ENCODE measurements around the gene PRR3. TPM values are rescaled to one million over a fixed set of nuclear protein-coding genes. Genes with fewer than 3 reads are reported as not detected.

Gene PRR3
- total and polyA plus RNA-seq, 2 of the 13 experiments (the other 11 are each of a cell fraction or from before 2014, with no cell fraction given): 14.6 to 21.2 TPM

DNA sequence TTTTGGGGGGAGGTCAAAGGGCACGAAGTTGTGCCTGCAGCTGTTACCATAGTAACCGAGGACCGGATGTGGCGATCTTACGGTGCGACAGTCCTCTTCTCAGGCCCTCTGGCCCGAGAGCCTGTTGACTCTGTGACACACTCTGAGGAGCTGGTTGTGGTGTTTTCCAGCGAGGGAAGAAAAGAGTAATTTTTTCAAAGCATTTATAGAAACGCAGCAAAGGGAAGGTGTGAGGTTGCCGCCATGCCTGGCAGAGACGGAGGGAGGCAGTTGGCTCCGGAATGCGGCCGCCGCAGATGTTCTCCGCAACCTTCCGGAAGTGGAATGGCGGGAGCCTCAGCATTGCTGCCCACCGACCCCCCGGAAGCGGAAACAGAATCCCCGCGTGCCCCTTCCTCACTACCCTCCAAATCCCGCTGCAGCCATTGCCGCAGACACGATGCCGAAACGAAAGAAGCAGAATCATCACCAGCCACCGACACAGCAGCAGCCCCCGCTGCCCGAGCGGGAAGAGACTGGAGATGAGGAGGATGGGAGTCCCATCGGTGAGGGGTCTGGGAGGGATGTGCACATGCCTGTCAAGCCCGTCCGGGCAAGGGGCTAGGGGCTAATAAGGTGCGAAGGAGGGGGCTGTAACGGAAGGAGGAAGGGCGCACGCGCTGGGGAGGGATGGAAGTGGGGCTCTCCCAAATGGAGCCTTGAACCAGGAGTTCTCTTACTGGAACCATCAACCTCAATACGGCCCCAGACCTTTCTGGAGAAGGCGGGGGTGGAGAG lies at the start of gene PRR3 (continued):
- TF ChIP-seq, protein P1, sequence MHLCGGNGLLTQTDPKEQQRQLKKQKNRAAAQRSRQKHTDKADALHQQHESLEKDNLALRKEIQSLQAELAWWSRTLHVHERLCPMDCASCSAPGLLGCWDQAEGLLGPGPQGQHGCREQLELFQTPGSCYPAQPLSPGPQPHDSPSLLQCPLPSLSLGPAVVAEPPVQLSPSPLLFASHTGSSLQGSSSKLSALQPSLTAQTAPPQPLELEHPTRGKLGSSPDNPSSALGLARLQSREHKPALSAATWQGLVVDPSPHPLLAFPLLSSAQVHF (CRISPR knock-in tag; IDR thresholded peaks at IDR 0.05): peak; percentile 91; the same call in 1 of the 2 replicates
- TF ChIP-seq ZNF772 (CRISPR knock-in tag; IDR thresholded peaks at IDR 0.05): peak; percentile 92; the same call in 1 of the 2 replicates
- TF ChIP-seq, protein P2, sequence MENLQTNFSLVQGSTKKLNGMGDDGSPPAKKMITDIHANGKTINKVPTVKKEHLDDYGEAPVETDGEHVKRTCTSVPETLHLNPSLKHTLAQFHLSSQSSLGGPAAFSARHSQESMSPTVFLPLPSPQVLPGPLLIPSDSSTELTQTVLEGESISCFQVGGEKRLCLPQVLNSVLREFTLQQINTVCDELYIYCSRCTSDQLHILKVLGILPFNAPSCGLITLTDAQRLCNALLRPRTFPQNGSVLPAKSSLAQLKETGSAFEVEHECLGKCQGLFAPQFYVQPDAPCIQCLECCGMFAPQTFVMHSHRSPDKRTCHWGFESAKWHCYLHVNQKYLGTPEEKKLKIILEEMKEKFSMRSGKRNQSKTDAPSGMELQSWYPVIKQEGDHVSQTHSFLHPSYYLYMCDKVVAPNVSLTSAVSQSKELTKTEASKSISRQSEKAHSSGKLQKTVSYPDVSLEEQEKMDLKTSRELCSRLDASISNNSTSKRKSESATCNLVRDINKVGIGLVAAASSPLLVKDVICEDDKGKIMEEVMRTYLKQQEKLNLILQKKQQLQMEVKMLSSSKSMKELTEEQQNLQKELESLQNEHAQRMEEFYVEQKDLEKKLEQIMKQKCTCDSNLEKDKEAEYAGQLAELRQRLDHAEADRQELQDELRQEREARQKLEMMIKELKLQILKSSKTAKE (CRISPR knock-in tag; IDR thresholded peaks at IDR 0.05; ENCODE audit: borderline replicate concordance): peak; percentile 78
- TF ChIP-seq, protein P3, sequence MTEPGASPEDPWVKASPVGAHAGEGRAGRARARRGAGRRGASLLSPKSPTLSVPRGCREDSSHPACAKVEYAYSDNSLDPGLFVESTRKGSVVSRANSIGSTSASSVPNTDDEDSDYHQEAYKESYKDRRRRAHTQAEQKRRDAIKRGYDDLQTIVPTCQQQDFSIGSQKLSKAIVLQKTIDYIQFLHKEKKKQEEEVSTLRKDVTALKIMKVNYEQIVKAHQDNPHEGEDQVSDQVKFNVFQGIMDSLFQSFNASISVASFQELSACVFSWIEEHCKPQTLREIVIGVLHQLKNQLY (CRISPR knock-in tag; IDR thresholded peaks at IDR 0.05): 0 out of 2 replicates have a peak, but pooled peaks have one; percentile 6
- TF ChIP-seq, protein P4, sequence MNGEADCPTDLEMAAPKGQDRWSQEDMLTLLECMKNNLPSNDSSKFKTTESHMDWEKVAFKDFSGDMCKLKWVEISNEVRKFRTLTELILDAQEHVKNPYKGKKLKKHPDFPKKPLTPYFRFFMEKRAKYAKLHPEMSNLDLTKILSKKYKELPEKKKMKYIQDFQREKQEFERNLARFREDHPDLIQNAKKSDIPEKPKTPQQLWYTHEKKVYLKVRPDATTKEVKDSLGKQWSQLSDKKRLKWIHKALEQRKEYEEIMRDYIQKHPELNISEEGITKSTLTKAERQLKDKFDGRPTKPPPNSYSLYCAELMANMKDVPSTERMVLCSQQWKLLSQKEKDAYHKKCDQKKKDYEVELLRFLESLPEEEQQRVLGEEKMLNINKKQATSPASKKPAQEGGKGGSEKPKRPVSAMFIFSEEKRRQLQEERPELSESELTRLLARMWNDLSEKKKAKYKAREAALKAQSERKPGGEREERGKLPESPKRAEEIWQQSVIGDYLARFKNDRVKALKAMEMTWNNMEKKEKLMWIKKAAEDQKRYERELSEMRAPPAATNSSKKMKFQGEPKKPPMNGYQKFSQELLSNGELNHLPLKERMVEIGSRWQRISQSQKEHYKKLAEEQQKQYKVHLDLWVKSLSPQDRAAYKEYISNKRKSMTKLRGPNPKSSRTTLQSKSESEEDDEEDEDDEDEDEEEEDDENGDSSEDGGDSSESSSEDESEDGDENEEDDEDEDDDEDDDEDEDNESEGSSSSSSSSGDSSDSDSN (CRISPR knock-in tag; IDR thresholded peaks at IDR 0.05): peak; percentile 77
- peak; percentile 77 for TF ChIP-seq HES4 (CRISPR knock-in tag; IDR thresholded peaks at IDR 0.05; ENCODE audit: borderline replicate concordance)
- TF ChIP-seq NR2F2 (IDR thresholded peaks at IDR 0.05; ENCODE audit: borderline replicate concordance, low read depth): no peak; the same call in 1 of the 2 replicates
- no peak for TF ChIP-seq ZNF432 (CRISPR knock-in tag; IDR thresholded peaks at IDR 0.05; ENCODE audit: borderline replicate concordance)
- TF ChIP-seq ZNF607 (CRISPR knock-in tag; IDR thresholded peaks at IDR 0.05; ENCODE audit: borderline replicate concordance): peak; percentile 95
- TF ChIP-seq ZNF260 (CRISPR knock-in tag; IDR thresholded peaks at IDR 0.05; ENCODE audit: borderline replicate concordance, low read depth): no peak
- peak; percentile 94; the same call in 1 of the 2 replicates for TF ChIP-seq MTA1 (CRISPR knock-in tag; IDR thresholded peaks at IDR 0.05; ENCODE audit: borderline replicate concordance)
- TF ChIP-seq, protein P5, sequence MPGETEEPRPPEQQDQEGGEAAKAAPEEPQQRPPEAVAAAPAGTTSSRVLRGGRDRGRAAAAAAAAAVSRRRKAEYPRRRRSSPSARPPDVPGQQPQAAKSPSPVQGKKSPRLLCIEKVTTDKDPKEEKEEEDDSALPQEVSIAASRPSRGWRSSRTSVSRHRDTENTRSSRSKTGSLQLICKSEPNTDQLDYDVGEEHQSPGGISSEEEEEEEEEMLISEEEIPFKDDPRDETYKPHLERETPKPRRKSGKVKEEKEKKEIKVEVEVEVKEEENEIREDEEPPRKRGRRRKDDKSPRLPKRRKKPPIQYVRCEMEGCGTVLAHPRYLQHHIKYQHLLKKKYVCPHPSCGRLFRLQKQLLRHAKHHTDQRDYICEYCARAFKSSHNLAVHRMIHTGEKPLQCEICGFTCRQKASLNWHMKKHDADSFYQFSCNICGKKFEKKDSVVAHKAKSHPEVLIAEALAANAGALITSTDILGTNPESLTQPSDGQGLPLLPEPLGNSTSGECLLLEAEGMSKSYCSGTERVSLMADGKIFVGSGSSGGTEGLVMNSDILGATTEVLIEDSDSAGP (CRISPR knock-in tag; IDR thresholded peaks at IDR 0.05; ENCODE audit: borderline replicate concordance): peak; percentile 89; the same call in 1 of the 2 replicates
- TF ChIP-seq, protein P6, sequence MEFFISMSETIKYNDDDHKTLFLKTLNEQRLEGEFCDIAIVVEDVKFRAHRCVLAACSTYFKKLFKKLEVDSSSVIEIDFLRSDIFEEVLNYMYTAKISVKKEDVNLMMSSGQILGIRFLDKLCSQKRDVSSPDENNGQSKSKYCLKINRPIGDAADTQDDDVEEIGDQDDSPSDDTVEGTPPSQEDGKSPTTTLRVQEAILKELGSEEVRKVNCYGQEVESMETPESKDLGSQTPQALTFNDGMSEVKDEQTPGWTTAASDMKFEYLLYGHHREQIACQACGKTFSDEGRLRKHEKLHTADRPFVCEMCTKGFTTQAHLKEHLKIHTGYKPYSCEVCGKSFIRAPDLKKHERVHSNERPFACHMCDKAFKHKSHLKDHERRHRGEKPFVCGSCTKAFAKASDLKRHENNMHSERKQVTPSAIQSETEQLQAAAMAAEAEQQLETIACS (CRISPR knock-in tag; IDR thresholded peaks at IDR 0.05): no peak
- peak; percentile 86; the same call in 1 of the 2 replicates for TF ChIP-seq MIXL1 (CRISPR knock-in tag; IDR thresholded peaks at IDR 0.05)
- TF ChIP-seq SOX13 (IDR thresholded peaks at IDR 0.05): no peak
- peak in 1 of 2 experiments; percentile 29; a peak in 1 of 4 replicates for TF ChIP-seq SOX13 (CRISPR knock-in tag; conservative IDR thresholded peaks at IDR 0.05 in 1 of 2, IDR thresholded peaks at IDR 0.05 in 1 of 2)
- no peak for TF ChIP-seq SP140L (CRISPR knock-in tag; IDR thresholded peaks at IDR 0.05; ENCODE audit: borderline replicate concordance)
- TF ChIP-seq ZNF552 (CRISPR knock-in tag; IDR thresholded peaks at IDR 0.05; ENCODE audit: borderline replicate concordance): peak; percentile 88
